Chondrocyte (in vitro differentiated cells): Measurements from ENCODE around the gene LYPD6. TPM values are rescaled to one million over a fixed set of nuclear protein-coding genes. Genes with fewer than 3 reads are reported as not detected.

Source experiments
- DNase-seq: peaks from one replicate; pipeline ENCODE4 v3.0.0; 2021; ENCODE audit warnings: mixed read lengths, low spot score
- H3K27ac Mint-ChIP-seq: one replicate; pipeline ENCODE4 v1.8.0; 2021; ENCODE audit warnings: mild to moderate bottlenecking, moderate library complexity, mixed read lengths; ENCODE audit not compliant: unreplicated experiment
- H3K27me3 Mint-ChIP-seq: 2 replicates; pipeline ENCODE4 v1.8.0; 2021; ENCODE audit warnings: low read depth, mixed read lengths
- H3K36me3 Mint-ChIP-seq: 2 replicates; pipeline ENCODE4 v1.8.0; 2021; ENCODE audit warnings: low read depth, mixed read lengths
- H3K4me1 Mint-ChIP-seq: 2 replicates; pipeline ENCODE4 v1.8.0; 2021; ENCODE audit warnings: low read depth, mild to moderate bottlenecking, mixed read lengths
- H3K4me3 Mint-ChIP-seq: one replicate; pipeline ENCODE4 v1.8.0; 2021; ENCODE audit warnings: mild to moderate bottlenecking, moderate library complexity, mixed read lengths; ENCODE audit not compliant: unreplicated experiment
- H3K9me3 Mint-ChIP-seq: 2 replicates; pipeline ENCODE4 v1.8.0; 2021; ENCODE audit warnings: low read depth, mixed read lengths
- total RNA-seq: library from RNA; stranded (reverse); gene quantifications from 3 replicates; pipeline ENCODE4 v1.2.1, GENCODE V29; 2021
- TF ChIP-seq, protein P1 (sequence below): fragments of 200-600 bp; sonication (generic); IDR thresholded peaks from 2 replicates; pipeline ENCODE4 v1.5.0; 2021; ENCODE audit warnings: antibody characterized with exemption, mild to moderate bottlenecking, moderate library complexity

LYPD6 gene
- total RNA-seq, 1 donor from 2014 or later: 0.57 TPM

DNA sequence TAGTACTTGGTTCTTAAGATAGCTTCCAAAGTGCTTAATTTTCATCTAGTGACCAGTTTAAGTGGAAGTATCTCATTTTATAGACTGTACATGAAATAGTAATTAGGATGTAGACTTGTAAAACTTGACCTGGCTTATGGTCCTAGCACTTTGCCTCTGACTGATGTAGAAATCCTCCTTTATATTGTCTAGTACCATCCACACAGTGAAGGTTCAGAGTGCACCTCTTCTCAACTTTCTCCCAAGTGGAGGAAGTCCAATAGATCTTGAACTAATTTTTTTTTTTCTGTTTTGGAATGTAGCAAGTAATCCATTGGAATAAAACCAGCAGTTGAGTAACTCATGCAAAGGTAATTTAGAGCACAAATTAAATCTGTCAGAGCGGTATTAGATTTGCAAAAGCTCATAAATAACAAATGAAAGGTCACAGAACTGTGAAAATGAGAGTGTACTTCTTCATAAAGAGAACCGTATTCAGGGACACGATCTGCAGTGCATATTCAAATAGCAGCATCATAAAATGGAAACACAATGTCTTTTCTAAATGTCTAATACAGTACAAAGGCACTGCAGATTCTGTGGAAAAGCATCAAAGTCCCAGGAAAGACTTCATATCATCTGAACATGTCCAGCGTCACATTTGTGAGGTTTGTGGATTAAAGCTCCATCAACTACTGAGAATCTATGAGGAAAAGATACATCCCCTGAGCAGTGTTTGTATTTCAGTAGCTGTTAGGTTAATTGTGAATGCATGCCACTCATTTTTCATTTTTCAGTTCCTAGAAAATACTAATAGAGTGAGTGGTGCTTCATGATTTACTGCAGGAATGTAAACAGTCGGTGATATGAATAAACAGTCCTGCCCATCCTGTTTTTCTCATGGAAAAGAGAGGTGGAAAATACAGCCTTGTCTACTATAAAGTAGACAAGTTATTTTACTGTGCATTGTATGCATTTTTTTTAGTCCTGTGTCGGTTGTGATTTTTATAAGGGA is 100.7 kb downstream of the LYPD6 start:
- TF ChIP-seq, protein P1, sequence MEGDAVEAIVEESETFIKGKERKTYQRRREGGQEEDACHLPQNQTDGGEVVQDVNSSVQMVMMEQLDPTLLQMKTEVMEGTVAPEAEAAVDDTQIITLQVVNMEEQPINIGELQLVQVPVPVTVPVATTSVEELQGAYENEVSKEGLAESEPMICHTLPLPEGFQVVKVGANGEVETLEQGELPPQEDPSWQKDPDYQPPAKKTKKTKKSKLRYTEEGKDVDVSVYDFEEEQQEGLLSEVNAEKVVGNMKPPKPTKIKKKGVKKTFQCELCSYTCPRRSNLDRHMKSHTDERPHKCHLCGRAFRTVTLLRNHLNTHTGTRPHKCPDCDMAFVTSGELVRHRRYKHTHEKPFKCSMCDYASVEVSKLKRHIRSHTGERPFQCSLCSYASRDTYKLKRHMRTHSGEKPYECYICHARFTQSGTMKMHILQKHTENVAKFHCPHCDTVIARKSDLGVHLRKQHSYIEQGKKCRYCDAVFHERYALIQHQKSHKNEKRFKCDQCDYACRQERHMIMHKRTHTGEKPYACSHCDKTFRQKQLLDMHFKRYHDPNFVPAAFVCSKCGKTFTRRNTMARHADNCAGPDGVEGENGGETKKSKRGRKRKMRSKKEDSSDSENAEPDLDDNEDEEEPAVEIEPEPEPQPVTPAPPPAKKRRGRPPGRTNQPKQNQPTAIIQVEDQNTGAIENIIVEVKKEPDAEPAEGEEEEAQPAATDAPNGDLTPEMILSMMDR: no peak
- no peak for DNase-seq
- no peak overlapping the region for H3K4me3 Mint-ChIP-seq
- H3K9me3 Mint-ChIP-seq: peaks cover 6% of the 10 kb centered on the region
- no peaks in the 10 kb centered on the region for H3K36me3 Mint-ChIP-seq
- no peaks in the 10 kb centered on the region for H3K27me3 Mint-ChIP-seq
- H3K27ac Mint-ChIP-seq: no peak overlapping the region
- peaks cover 6% of the 10 kb centered on the region for H3K4me1 Mint-ChIP-seq

DNA sequence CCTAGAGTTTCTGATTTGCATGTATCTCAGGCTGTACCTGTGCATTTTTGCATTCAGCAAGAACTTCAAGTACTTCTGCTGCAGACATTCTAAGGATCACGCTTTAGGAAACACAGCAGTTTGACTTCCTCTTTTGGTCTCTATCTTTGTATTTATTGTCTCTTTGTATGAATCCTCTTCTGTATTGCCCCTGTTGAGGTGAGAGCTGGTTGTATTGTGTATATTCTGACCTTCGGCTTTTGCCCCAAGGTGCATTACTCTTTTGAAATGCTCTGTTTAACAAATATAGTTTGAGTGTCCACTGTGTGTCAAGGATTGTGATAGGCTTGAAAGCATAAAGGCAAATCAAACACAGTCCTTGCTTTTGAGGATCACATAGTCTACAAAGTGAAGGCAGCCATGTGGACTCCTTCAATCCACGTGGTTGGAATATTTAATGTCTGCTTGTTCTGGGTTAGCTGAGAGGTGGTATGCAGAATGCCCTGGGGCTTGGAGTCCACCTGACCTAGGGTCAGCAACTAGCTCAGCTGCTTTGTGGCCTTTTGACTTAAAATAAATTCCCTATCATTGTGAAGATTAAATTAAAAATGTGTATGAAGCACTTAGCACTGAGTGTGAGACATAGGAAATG is 108.1 kb downstream of the LYPD6 start:
- no peak for DNase-seq
- Mint-ChIP-seq H3K4me3 (no peak overlapping the region), H3K4me1 (no peaks in the 10 kb centered on the region), H3K36me3 (no peaks in the 10 kb centered on the region), H3K27ac (no peak overlapping the region), H3K27me3 (no peaks in the 10 kb centered on the region), H3K9me3 (no peaks in the 10 kb centered on the region)
- TF ChIP-seq, protein P1: no peak

DNA sequence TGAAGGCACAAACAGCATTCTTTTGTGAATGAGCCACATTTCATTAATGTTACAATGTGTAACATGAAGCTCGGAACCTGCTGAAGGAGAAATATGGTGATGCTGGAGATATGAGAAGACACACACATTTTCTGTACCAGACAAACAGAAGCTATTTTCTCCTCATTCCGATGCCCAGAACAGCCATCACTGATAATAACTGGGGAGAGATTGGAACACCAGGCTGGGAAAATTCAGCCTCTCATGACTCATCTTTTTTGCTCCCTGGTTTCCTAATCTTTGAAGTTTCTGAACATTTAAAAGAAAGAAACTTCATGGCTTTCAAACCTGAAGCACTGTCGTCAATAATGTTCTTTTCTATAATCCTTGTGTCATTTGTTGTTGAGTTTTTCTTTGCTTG is 110.9 kb downstream of the LYPD6 start:
- no peak overlapping the region for H3K27ac Mint-ChIP-seq

DNA sequence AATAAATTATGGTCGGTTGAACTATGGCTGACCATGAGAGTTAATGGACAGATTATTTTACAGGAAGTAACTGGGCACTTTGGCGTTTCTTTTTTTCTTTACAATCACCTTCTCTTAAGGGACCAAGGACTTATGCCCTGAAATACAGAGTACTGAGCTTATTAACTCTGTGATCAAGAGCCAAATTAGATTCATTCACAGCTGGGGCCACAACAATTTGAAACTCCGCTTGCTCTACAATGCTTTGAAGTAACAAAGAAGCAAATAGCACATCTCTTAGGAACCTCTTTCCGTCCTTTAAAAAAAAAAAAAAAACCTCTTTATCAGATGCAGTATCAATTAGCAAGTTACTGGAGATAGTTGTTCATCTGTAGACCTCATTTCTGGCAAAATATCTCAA is 112.0 kb downstream of the LYPD6 start:
- DNase-seq: no peak
- Mint-ChIP-seq H3K36me3 (no peaks in the 10 kb centered on the region), H3K27me3 (no peaks in the 10 kb centered on the region), H3K27ac (no peak overlapping the region), H3K4me3 (no peak overlapping the region), H3K9me3 (no peaks in the 10 kb centered on the region), H3K4me1 (no peaks in the 10 kb centered on the region)
- TF ChIP-seq, protein P1: no peak

More for the DNA sequence above, 110.9 kb downstream of the LYPD6 start:
- Mint-ChIP-seq H3K4me1 (no peaks in the 10 kb centered on the region), H3K36me3 (no peaks in the 10 kb centered on the region), H3K4me3 (no peak overlapping the region), H3K27me3 (no peaks in the 10 kb centered on the region), H3K9me3 (no peaks in the 10 kb centered on the region)
- no peak for DNase-seq
- TF ChIP-seq, protein P1: no peak

DNA sequence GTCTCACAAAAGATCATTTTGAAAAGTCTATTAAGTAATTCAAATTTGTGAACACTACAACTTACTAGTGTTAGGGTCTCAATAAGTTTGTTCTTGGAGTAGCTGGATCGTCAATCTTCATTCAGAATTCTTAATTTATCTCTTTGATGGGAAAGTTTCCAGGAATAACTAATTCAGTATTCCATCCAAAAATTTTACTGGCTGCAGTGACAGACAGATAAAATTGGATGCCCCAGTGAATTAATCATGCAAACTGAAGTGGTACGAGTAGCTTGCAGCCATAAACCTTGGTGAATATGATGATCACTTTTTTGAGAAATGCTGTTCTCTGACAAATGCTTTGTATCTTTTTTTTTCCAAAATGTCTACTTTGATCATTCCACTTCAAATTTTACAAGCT is 112.8 kb downstream of the LYPD6 start:
- Mint-ChIP-seq H3K27ac (no peak overlapping the region), H3K27me3 (no peaks in the 10 kb centered on the region), H3K36me3 (no peaks in the 10 kb centered on the region), H3K4me1 (no peaks in the 10 kb centered on the region), H3K4me3 (no peak overlapping the region), H3K9me3 (no peaks in the 10 kb centered on the region)
- DNase-seq: no peak
- TF ChIP-seq, protein P1: no peak
